ENCODE data around the gene CCL8. TPM values are rescaled to one million over a fixed set of nuclear protein-coding genes. Genes with fewer than 3 reads are reported as not detected.

The CCL8 gene
- total RNA-seq, 1 donor from 2014 or later = not detected

DNA sequence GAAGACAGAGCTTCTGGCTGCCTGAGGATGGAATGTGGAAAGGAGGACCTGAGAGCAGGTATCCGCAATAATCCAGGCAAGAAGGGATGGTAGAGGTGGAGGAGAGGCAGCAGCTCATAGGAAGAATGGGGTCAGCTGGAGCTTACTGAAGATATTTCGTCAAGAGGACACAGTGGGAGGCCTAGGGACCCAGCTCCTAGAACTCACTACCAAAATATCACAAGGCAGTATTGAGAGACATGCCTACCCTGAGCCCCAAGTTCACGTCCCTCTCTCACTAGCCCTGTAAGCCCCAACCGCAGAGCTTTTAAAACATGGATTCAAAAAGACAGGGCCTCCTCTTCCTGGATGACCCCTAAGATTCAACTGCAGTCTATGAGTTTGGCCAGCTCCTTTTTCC, 14.2 kb upstream of the CCL8 start:
- Mint-ChIP-seq H3K36me3 (ENCODE audit: low read depth) (no peaks in the 10 kb centered on the region), H3K27me3 (ENCODE audit: low read depth) (no peaks in the 10 kb centered on the region), H3K4me1 (ENCODE audit: low read depth) (peaks cover 28% of the 10 kb centered on the region), H3K9me3 (ENCODE audit: low read depth) (no peaks in the 10 kb centered on the region), H3K4me3 (ENCODE audit: unreplicated experiment) (no peak overlapping the region), H3K27ac (ENCODE audit: unreplicated experiment) (no peak overlapping the region)
- TF ChIP-seq, protein P1, sequence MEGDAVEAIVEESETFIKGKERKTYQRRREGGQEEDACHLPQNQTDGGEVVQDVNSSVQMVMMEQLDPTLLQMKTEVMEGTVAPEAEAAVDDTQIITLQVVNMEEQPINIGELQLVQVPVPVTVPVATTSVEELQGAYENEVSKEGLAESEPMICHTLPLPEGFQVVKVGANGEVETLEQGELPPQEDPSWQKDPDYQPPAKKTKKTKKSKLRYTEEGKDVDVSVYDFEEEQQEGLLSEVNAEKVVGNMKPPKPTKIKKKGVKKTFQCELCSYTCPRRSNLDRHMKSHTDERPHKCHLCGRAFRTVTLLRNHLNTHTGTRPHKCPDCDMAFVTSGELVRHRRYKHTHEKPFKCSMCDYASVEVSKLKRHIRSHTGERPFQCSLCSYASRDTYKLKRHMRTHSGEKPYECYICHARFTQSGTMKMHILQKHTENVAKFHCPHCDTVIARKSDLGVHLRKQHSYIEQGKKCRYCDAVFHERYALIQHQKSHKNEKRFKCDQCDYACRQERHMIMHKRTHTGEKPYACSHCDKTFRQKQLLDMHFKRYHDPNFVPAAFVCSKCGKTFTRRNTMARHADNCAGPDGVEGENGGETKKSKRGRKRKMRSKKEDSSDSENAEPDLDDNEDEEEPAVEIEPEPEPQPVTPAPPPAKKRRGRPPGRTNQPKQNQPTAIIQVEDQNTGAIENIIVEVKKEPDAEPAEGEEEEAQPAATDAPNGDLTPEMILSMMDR (IDR thresholded peaks at IDR 0.05) = no peak
- no peak for DNase-seq (ENCODE audit: low spot score)

DNA sequence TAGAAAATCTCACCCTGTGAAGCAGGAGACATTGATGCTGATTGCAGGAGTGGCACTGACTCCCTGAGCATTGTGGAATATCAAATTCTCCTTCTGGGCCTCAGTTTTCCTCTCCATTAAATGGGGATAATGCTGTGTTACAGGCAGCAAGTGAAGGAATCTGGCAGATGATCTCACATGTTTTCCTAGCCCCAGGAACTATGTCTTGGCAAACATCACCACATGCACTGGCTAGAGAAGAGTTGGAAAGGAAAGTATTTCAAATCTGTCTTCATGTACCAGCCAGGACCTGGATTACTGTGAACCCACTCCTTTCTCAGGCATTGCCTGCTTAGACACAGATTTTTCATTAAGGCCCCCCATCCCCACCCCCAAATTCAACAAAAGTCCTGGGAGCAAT, 13.6 kb upstream of the CCL8 start:
- Mint-ChIP-seq H3K4me3 (ENCODE audit: unreplicated experiment) (no peak overlapping the region), H3K27ac (ENCODE audit: unreplicated experiment) (no peak overlapping the region), H3K4me1 (ENCODE audit: low read depth) (peaks cover 23% of the 10 kb centered on the region), H3K9me3 (ENCODE audit: low read depth) (no peaks in the 10 kb centered on the region), H3K36me3 (ENCODE audit: low read depth) (no peaks in the 10 kb centered on the region), H3K27me3 (ENCODE audit: low read depth) (no peaks in the 10 kb centered on the region)
- TF ChIP-seq, protein P1 (IDR thresholded peaks at IDR 0.05) = no peak
- no peak for DNase-seq (ENCODE audit: low spot score)

DNA sequence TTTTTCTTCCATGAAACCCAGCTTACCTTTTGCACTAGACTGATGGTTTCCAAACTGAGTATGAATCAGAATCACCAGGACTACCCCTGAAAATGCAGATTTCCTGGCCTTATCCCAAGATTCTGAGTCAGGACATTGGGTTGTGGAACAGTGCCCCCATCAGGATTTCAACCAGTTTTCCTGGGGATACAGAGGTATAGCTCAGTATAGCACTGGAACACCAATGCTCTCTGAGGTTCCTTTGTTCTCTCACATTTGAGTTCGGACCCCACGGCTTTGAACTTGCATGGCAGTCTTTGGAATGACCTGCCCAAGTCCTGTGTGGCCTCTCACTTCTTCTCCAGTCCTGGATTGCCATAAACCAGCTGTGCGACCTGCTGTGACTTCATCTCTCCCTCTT, 12.8 kb upstream of the CCL8 start:
- H3K4me1 Mint-ChIP-seq (ENCODE audit: low read depth) = peaks cover 14% of the 10 kb centered on the region
- no peak overlapping the region for H3K27ac Mint-ChIP-seq (ENCODE audit: unreplicated experiment)
- no peaks in the 10 kb centered on the region for H3K9me3 Mint-ChIP-seq (ENCODE audit: low read depth)
- no peak for DNase-seq (ENCODE audit: low spot score)
- TF ChIP-seq, protein P1 (IDR thresholded peaks at IDR 0.05) = peak; percentile 72
- H3K4me3 Mint-ChIP-seq (ENCODE audit: unreplicated experiment) = no peak overlapping the region
- no peaks in the 10 kb centered on the region for H3K27me3 Mint-ChIP-seq (ENCODE audit: low read depth)
- no peaks in the 10 kb centered on the region for H3K36me3 Mint-ChIP-seq (ENCODE audit: low read depth)

DNA sequence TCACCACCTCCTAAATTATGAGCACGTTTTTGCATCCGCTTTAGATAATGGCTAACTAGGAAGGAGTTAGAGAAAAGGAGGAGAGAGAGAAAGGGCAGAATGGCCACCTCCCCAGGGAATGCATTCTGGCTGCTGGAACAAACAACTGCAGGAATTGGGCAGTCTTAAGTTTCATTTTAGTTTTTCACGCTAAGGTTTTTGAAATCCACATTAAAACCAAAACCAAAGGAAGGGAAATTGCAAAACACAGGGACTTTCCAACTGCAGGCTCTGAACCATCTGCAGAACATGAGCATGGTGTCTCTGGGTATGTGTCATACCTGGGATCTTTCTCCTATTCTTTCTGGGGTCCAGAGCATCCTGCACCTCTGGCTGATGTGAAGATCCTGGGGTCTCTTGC, 12.1 kb upstream of the CCL8 start:
- H3K27me3 Mint-ChIP-seq (ENCODE audit: low read depth) = no peaks in the 10 kb centered on the region
- H3K36me3 Mint-ChIP-seq (ENCODE audit: low read depth) = no peaks in the 10 kb centered on the region
- peaks cover 10% of the 10 kb centered on the region for H3K4me1 Mint-ChIP-seq (ENCODE audit: low read depth)
- TF ChIP-seq, protein P1 (IDR thresholded peaks at IDR 0.05) = no peak
- no peaks in the 10 kb centered on the region for H3K9me3 Mint-ChIP-seq (ENCODE audit: low read depth)
- no peak for DNase-seq (ENCODE audit: low spot score)
- H3K4me3 Mint-ChIP-seq (ENCODE audit: unreplicated experiment) = no peak overlapping the region
- H3K27ac Mint-ChIP-seq (ENCODE audit: unreplicated experiment) = no peak overlapping the region

DNA sequence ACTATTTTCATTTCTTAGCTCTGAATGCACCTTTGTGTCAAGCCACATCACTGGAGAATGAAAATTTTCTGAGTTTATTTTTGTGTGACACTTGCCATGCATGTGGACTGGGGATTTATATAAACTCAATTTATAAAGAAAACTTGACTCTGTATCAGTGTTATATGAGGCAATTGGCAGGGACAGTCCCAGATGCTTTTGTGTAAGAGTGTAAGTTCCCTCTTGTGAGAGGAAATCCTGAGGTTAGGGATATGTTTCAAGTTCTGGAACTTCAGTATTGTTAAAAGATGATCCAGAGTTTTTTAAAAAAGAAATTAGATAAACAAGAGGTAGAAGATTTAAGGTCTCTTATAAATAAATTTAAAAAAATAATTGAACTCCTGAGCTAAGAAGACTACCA, 10.9 kb upstream of the CCL8 start:
- DNase-seq (ENCODE audit: low spot score) = no peak

More for the DNA sequence above, 10.9 kb upstream of the CCL8 start:
- Mint-ChIP-seq H3K27me3 (ENCODE audit: low read depth) (no peaks in the 10 kb centered on the region), H3K9me3 (ENCODE audit: low read depth) (no peaks in the 10 kb centered on the region), H3K4me3 (ENCODE audit: unreplicated experiment) (no peak overlapping the region), H3K27ac (ENCODE audit: unreplicated experiment) (no peak overlapping the region), H3K4me1 (ENCODE audit: low read depth) (peaks cover 18% of the 10 kb centered on the region), H3K36me3 (ENCODE audit: low read depth) (no peaks in the 10 kb centered on the region)
- TF ChIP-seq, protein P1 (IDR thresholded peaks at IDR 0.05) = no peak

All from chondrocyte (in vitro differentiated cells).